Testis (tissue), 3 donors: ENCODE data around the gene CCDC102A. TPM values are rescaled to one million over a fixed set of nuclear protein-coding genes. Genes with fewer than 3 reads are reported as not detected.

ENCODE experiments used
- DNase-seq: peaks from one replicate; pipeline ENCODE4 v3.0.0-alpha.2; 2019
- H3K27ac ChIP-seq, 2 donors: fragments of 200-600 bp; sonication (generic); one replicate each; pipeline ENCODE4 v1.5.1; 2019
- H3K27me3 ChIP-seq: fragments of 200-600 bp; sonication (generic); one replicate; pipeline ENCODE4 v1.5.1; 2019
- H3K36me3 ChIP-seq: fragments of 200-600 bp; sonication (generic); one replicate; pipeline ENCODE4 v1.5.1; 2017; ENCODE audit warnings: low read depth; ENCODE audit errors: missing control alignments
- H3K4me1 ChIP-seq: fragments of 200-600 bp; sonication (generic); one replicate; pipeline ENCODE4 v1.5.1; 2019
- H3K4me3 ChIP-seq, 2 donors: fragments of 200-600 bp; sonication (generic); one replicate each; pipeline ENCODE4 v1.5.1; 2017 to 2019
- H3K9me3 ChIP-seq: fragments of 200-600 bp; sonication (generic); one replicate; pipeline ENCODE4 v1.5.1; 2017
- CTCF ChIP-seq, 3 experiments: fragments of 450-650 bp in 2 of 3; fragments of 200-600 bp in 1 of 3; sonication (generic) in 1 of 3; IDR thresholded peaks; one replicate each; pipeline ENCODE4 v1.5.1; 2016 to 2019; ENCODE audit warnings: antibody characterized with exemption in 3 of 3, mild to moderate bottlenecking in 2 of 3, moderate library complexity in 1 of 3
- POLR2A ChIP-seq: fragments of 450-650 bp; IDR thresholded peaks from one replicate; pipeline ENCODE4 v1.6.1; 2017; ENCODE audit warnings: antibody characterized with exemption, mild to moderate bottlenecking, moderate library complexity
- WGBS, 2 donors: methylation state at CpG; one replicate each; pipeline ENCODE4 v1.1.5; 2018; 5-methylcytosine and 5-hydroxymethylcytosine counted together
- intact Hi-C: fragments of 100-400 bp; cut with DNase I; formaldehyde crosslinking; loops from one replicate; pipeline ENCODE4 v1.15.1; 2023; ENCODE audit warnings: low total_unique reads
- polyA plus RNA-seq: library from polyadenylated mRNA; stranded (reverse); fragments of 350-450 nt; fragmentation: Illumina TruSeq; extraction: RNeasy Lipid Tissue Mini Kit (QIAGEN cat#74804); gene quantifications from one replicate; pipeline ENCODE4 v1.2.3, GENCODE V29; 2014; ENCODE audit warnings: low read depth, low replicate concordance; ENCODE audit not compliant: insufficient read depth
- total RNA-seq, 2 donors: library from RNA; depleted of rRNA; stranded (reverse); fragments of >200 nt; gene quantifications; one replicate each; pipeline ENCODE4 v1.2.3, GENCODE V29; 2016

Gene CCDC102A
- total and polyA plus RNA-seq, 3 donors from 2014 or later: 7.7 to 16.7 (median 13.1) TPM

DNA sequence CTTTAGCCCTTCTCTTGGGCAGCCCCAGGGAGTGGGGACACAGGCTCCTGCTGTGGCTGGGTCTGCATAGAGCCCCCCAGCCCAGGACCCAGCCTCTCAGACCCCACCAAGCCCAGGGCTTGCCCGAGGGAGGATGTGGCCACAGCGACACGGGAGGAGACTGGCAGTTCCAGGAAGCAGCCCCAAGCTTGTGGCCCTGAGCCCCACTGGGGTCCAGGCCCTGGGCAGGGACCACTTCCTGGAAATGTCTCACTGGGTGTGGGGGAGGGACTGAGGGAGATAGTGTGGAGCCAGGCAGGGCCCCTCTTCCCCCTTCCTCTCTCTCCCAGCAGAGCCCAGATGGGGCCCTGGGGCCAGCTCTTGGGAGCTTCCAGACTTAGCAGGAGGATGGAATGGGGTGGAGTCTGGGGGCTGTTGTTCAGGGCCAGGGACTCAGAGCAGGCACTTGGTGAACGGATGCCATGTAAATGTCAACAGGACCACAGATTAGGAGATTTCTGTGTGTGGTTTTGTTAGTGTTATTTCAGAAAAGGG is 41.4 kb upstream of the CCDC102A start:
- Histone ChIP-seq H3K4me1 (no peaks in the 10 kb centered on the region), H3K4me3 (no peak overlapping the region), H3K27me3 (no peaks in the 10 kb centered on the region), H3K36me3 (no peaks in the 10 kb centered on the region), H3K27ac (no peak overlapping the region), H3K9me3 (no peaks in the 10 kb centered on the region)
- no peak for TF ChIP-seq POLR2A
- no peak for TF ChIP-seq CTCF (IDR thresholded peaks at IDR 0.05)
- intact Hi-C loops: no loop called here
- 75% methylated on average over 4 of the region's 4 CpGs; no CpG with 5 or more reads in 1 of the 2 donors for WGBS, 2 donors
- DNase-seq: no peak

- 88% methylated on average over 6 of the region's 6 CpGs for WGBS, 2 donors
- intact Hi-C loops: no loop called here
Observed at GRCh38 chr16:57577214-57577613, 40.8 kb upstream of the CCDC102A start.

GRCh38 chr16:57576429-57576870 is 40.1 kb upstream of the CCDC102A start:
- Histone ChIP-seq H3K27me3 (no peaks in the 10 kb centered on the region), H3K9me3 (no peaks in the 10 kb centered on the region), H3K4me3 (no peak overlapping the region), H3K4me1 (no peaks in the 10 kb centered on the region), H3K27ac (no peak overlapping the region), H3K36me3 (no peaks in the 10 kb centered on the region)
- intact Hi-C loops: no loop called here
- WGBS, 2 donors: 30 to 45% methylated on average over 14 to 16 of the region's 16 CpGs
- TF ChIP-seq POLR2A (no peak), CTCF (IDR thresholded peaks at IDR 0.05) (peak; percentile 53 to 93 (median 88))
- DNase-seq: peak; percentile 91

More at GRCh38 chr16:57577214-57577613, 40.8 kb upstream of the CCDC102A start:
- Histone ChIP-seq H3K27ac (no peak overlapping the region), H3K27me3 (no peaks in the 10 kb centered on the region), H3K4me3 (no peak overlapping the region), H3K9me3 (no peaks in the 10 kb centered on the region), H3K36me3 (no peaks in the 10 kb centered on the region), H3K4me1 (no peaks in the 10 kb centered on the region)
- TF ChIP-seq POLR2A (no peak), CTCF (IDR thresholded peaks at IDR 0.05) (no peak)
- no peak for DNase-seq

- no peaks in the 10 kb centered on the region for H3K4me1 ChIP-seq
- H3K27ac ChIP-seq: no peak overlapping the region
- WGBS, 2 donors: 88 to 90% methylated on average over 9 to 16 of the region's 16 CpGs
- TF ChIP-seq CTCF (IDR thresholded peaks at IDR 0.05): no peak
- no peak for TF ChIP-seq POLR2A
- no peaks in the 10 kb centered on the region for H3K9me3 ChIP-seq
- H3K36me3 ChIP-seq: no peaks in the 10 kb centered on the region
- no peak overlapping the region for H3K4me3 ChIP-seq
- intact Hi-C loops: no loop called here
- no peaks in the 10 kb centered on the region for H3K27me3 ChIP-seq
- no peak for DNase-seq
Observed at GRCh38 chr16:57575468-57576277, 39.3 kb upstream of the CCDC102A start.
